ENCODE measurements around the gene CCDC61.
A peak's percentile ranks its signal among the peaks of the same experiment; 100 is the strongest.

The CCDC61 gene

DNA sequence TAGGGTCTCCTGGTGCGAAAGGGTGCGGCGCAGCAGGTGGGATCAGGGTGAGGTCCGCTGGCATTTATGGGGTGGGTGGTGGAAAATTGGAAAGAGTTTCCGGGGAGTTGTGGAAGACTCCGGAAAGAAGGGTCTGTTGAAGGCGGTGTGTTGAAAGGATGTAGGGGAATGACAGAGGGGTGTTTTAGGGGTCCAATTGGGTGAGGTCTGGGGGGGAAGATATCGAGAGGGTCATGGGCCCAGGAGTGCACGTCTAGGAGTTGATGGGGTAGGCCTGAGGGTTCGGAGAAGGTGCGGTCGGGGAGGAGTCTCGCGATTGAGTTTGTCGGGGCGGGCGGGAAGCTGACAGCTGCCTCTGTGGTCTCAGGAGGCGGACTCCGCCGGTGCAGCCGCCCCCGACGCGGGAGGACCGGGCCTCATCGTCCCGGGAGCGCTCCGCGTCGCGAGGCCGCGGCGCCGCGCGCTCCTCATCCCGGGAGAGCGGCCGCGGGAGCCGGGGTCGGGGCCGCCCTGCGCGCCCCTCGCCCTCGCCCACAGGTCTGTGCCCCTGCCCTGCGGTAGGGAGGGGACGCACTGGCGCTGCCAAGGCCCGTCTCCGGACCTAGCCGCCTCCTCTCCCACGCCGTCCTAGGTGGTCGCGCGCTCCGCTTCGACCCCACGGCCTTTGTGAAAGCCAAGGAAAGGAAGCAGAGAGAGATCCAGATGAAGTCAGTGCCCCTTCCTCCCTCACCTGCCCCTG, 20.6 kb downstream of the CCDC61 start:
- H3K4me3 ChIP-seq (ENCODE audit: low read depth, low read length, poor library complexity, severe bottlenecking) = peak overlapping the region; percentile 65
- H3F3A ChIP-seq (ENCODE audit: insufficient read depth, low read length) = 0 out of 2 replicates have a peak, but pooled peaks cover 4% of the 10 kb centered on the region
- H3K4me1 ChIP-seq (ENCODE audit: insufficient read depth, low read length, severe bottlenecking) = peaks cover 14% of the 10 kb centered on the region
- H3K36me3 ChIP-seq (ENCODE audit: insufficient read depth, low read length) = peaks cover 8% of the 10 kb centered on the region; the same call in 1 of the 2 replicates
- no peaks in the 10 kb centered on the region for H3K9me3 ChIP-seq (ENCODE audit: low read length)
- no peak overlapping the region for H3K27ac ChIP-seq (ENCODE audit: low read depth, low read length, poor library complexity, severe bottlenecking)
- H3K79me2 ChIP-seq (ENCODE audit: insufficient read depth, low read length) = no peaks in the 10 kb centered on the region
- no peak overlapping the region for H2AFZ ChIP-seq (ENCODE audit: low read length)
- H4K20me1 ChIP-seq (ENCODE audit: insufficient read depth, low read length) = no peaks in the 10 kb centered on the region
- H3K9me2 ChIP-seq (ENCODE audit: low read depth, low read length) = no peaks in the 10 kb centered on the region
- no peaks in the 10 kb centered on the region for H3K27me3 ChIP-seq (ENCODE audit: insufficient read depth, low read length)
- peak overlapping the region; percentile 65 for H3K9ac ChIP-seq (ENCODE audit: low read length)
- TF ChIP-seq EZH2 (IDR thresholded peaks at IDR 0.05; ENCODE audit: borderline replicate concordance, low read length) = no peak
- TF ChIP-seq, protein P1, sequence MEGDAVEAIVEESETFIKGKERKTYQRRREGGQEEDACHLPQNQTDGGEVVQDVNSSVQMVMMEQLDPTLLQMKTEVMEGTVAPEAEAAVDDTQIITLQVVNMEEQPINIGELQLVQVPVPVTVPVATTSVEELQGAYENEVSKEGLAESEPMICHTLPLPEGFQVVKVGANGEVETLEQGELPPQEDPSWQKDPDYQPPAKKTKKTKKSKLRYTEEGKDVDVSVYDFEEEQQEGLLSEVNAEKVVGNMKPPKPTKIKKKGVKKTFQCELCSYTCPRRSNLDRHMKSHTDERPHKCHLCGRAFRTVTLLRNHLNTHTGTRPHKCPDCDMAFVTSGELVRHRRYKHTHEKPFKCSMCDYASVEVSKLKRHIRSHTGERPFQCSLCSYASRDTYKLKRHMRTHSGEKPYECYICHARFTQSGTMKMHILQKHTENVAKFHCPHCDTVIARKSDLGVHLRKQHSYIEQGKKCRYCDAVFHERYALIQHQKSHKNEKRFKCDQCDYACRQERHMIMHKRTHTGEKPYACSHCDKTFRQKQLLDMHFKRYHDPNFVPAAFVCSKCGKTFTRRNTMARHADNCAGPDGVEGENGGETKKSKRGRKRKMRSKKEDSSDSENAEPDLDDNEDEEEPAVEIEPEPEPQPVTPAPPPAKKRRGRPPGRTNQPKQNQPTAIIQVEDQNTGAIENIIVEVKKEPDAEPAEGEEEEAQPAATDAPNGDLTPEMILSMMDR (IDR thresholded peaks at IDR 0.05; ENCODE audit: low read length) = no peak
- H3K4me2 ChIP-seq (ENCODE audit: low read length) = peak overlapping the region; percentile 84

DNA sequence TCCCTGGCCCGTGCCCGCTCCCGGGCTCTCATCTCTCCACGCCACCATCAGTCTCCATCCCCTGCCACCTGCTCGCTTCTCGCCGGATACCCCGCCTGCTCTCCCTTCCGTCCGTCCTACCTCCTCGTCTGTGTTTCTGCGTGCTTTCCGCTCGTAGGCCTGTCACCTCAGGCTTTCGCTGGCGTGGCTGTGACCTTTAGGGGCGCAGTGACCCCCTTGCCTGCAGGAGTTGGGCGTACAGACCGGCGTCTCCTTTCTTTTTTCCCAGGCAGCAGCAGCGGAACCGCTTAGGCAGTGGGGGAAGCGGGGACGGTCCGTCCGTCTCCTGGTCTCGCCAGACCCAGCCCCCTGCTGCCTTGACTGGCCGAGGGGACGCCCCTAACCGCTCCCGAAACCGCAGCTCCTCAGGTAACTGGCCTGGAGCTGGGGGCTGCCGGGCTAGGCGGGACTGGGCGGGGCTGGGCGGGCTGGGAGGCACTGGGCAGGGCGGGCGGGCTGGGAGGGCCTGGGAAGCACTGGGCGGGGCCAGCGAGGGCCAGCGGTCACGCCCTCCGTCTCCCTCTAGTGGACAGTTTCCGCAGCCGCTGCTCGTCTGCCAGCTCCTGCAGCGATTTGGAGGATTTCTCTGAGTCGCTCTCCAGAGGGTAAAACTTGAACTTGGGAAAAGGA, 21.3 kb downstream of the CCDC61 start:
- Histone ChIP-seq H3K27ac (ENCODE audit: low read depth, low read length, poor library complexity, severe bottlenecking) (no peak overlapping the region), H3K9me2 (ENCODE audit: low read depth, low read length) (no peaks in the 10 kb centered on the region)
- TF ChIP-seq EZH2 (IDR thresholded peaks at IDR 0.05; ENCODE audit: borderline replicate concordance, low read length) = no peak
- TF ChIP-seq, protein P1 (IDR thresholded peaks at IDR 0.05; ENCODE audit: low read length) = peak; percentile 48

DNA sequence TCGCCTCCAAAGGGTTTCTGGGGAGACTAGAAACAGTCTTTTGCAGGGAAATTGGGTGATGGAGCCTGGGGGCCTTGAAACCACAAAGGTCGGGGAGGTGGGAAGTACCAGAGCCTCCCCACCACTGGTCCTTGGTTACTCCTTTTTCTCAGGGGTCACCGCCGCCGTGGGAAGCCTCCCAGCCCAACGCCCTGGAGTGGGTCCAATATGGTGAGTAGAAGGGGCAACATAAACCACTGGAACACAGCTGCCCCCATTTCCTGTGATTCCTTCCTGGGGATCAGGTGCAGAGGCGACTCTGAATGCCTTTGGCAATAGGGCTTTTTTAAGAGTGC, 21.8 kb downstream of the CCDC61 start:
- no peaks in the 10 kb centered on the region for H3K27me3 ChIP-seq (ENCODE audit: insufficient read depth, low read length)
- no peak overlapping the region for H3K4me2 ChIP-seq (ENCODE audit: low read length)
- no peak overlapping the region for H3K9ac ChIP-seq (ENCODE audit: low read length)
- no peaks in the 10 kb centered on the region for H3K79me2 ChIP-seq (ENCODE audit: insufficient read depth, low read length)
- 0 out of 2 replicates have a peak, but pooled peaks cover 4% of the 10 kb centered on the region for H3F3A ChIP-seq (ENCODE audit: insufficient read depth, low read length)
- peaks cover 6% of the 10 kb centered on the region for H3K4me1 ChIP-seq (ENCODE audit: insufficient read depth, low read length, severe bottlenecking)
- no peaks in the 10 kb centered on the region for H3K9me3 ChIP-seq (ENCODE audit: low read length)
- no peak overlapping the region for H3K4me3 ChIP-seq (ENCODE audit: low read depth, low read length, poor library complexity, severe bottlenecking)
- no peak overlapping the region for H2AFZ ChIP-seq (ENCODE audit: low read length)
- no peak overlapping the region for H3K27ac ChIP-seq (ENCODE audit: low read depth, low read length, poor library complexity, severe bottlenecking)
- no peaks in the 10 kb centered on the region for H3K9me2 ChIP-seq (ENCODE audit: low read depth, low read length)
- peaks cover 8% of the 10 kb centered on the region; the same call in 1 of the 2 replicates for H3K36me3 ChIP-seq (ENCODE audit: insufficient read depth, low read length)
- TF ChIP-seq EZH2 (IDR thresholded peaks at IDR 0.05; ENCODE audit: borderline replicate concordance, low read length) = no peak
- TF ChIP-seq, protein P1 (IDR thresholded peaks at IDR 0.05; ENCODE audit: low read length) = peak; percentile 28; the same call in 1 of the 2 replicates
- no peaks in the 10 kb centered on the region for H4K20me1 ChIP-seq (ENCODE audit: insufficient read depth, low read length)

More for the DNA sequence above, 21.3 kb downstream of the CCDC61 start:
- Histone ChIP-seq H3K36me3 (ENCODE audit: insufficient read depth, low read length) (peaks cover 8% of the 10 kb centered on the region; the same call in 1 of the 2 replicates), H3K4me3 (ENCODE audit: low read depth, low read length, poor library complexity, severe bottlenecking) (peak overlapping the region; percentile 65), H3K9ac (ENCODE audit: low read length) (peak overlapping the region; percentile 65), H3K27me3 (ENCODE audit: insufficient read depth, low read length) (no peaks in the 10 kb centered on the region), H3K4me2 (ENCODE audit: low read length) (peak overlapping the region; percentile 84), H3K9me3 (ENCODE audit: low read length) (no peaks in the 10 kb centered on the region), H2AFZ (ENCODE audit: low read length) (no peak overlapping the region), H3K79me2 (ENCODE audit: insufficient read depth, low read length) (no peaks in the 10 kb centered on the region), H3F3A (ENCODE audit: insufficient read depth, low read length) (0 out of 2 replicates have a peak, but pooled peaks cover 4% of the 10 kb centered on the region), H3K4me1 (ENCODE audit: insufficient read depth, low read length, severe bottlenecking) (peaks cover 7% of the 10 kb centered on the region), H4K20me1 (ENCODE audit: insufficient read depth, low read length) (no peaks in the 10 kb centered on the region)
